ENCODE measurements around the gene TCF23.

- TF ChIP-seq CTCF (IDR thresholded peaks at IDR 0.05) (no peak), POLR2A (IDR thresholded peaks at IDR 0.05) (no peak)
Measured at GRCh38 chr2:27138111-27138510, 10.7 kb upstream of the TCF23 start.

Measured in lower leg skin (tissue), 3 donors.